Ureter (tissue), 1 donor: ENCODE data around the gene ACSF2. TPM values are rescaled to one million over a fixed set of nuclear protein-coding genes. Genes with fewer than 3 reads are reported as not detected.
A peak's percentile ranks its signal among the peaks of the same experiment; 100 is the strongest.
"Not testable (repeated sequence)": the region's sequence is repeated elsewhere in the genome, so short reads cannot be mapped to it uniquely, and the experiment has no call there.

ENCODE experiments used
- DNase-seq: peaks from one replicate; pipeline ENCODE4 v3.0.0-alpha.2; 2020; ENCODE audit warnings: low spot score
- total RNA-seq: library from RNA; stranded (reverse); gene quantifications from one replicate; pipeline ENCODE4 v1.2.4, GENCODE V29; 2023
- donor health status: DM: yes; HTN: yes; CAD: no.

ACSF2 gene
- total RNA-seq, 1 donor from 2014 or later, result 172 TPM

GRCh38 chr17:50412188-50412732 lies 13.8 kb upstream of the ACSF2 start:
- no peak for DNase-seq

- no peak for DNase-seq
These were observed 11.2 kb upstream of the ACSF2 start for GRCh38 chr17:50414808-50415207.

GRCh38 chr17:50419577-50419976 lies 6.4 kb upstream of the ACSF2 start:
- DNase-seq, result not testable (repeated sequence)

GRCh38 chr17:50420419-50421112 lies 5.5 kb upstream of the ACSF2 start:
- no peak for DNase-seq

- DNase-seq, result no peak
These were observed 4.5 kb upstream of the ACSF2 start for GRCh38 chr17:50421308-50422051.

- DNase-seq, result no peak
These were observed 3.3 kb upstream of the ACSF2 start for GRCh38 chr17:50422738-50423137.

GRCh38 chr17:50423553-50424159 lies 2.4 kb upstream of the ACSF2 start:
- DNase-seq, result peak; percentile 78

GRCh38 chr17:50424246-50424995 lies 1.6 kb upstream of the ACSF2 start:
- DNase-seq, result no peak

GRCh38 chr17:50424996-50425681 lies 879 bp upstream of the ACSF2 start:
- no peak for DNase-seq

GRCh38 chr17:50426472-50426782 lies 409 bp downstream of the ACSF2 start:
- DNase-seq, result no peak

- DNase-seq, result peak; percentile 52
These were observed 1.1 kb downstream of the ACSF2 start for GRCh38 chr17:50426814-50427787.

- DNase-seq, result not testable (repeated sequence)
These were observed 2.1 kb downstream of the ACSF2 start for GRCh38 chr17:50428126-50428525.

- DNase-seq, result peak; percentile 67
These were observed 2.9 kb downstream of the ACSF2 start for GRCh38 chr17:50428831-50429424.

GRCh38 chr17:50429793-50430192 lies 3.8 kb downstream of the ACSF2 start:
- DNase-seq, result no peak

- no peak for DNase-seq
These were observed 5.0 kb downstream of the ACSF2 start for GRCh38 chr17:50430821-50431618.

- DNase-seq, result no peak
These were observed 6.2 kb downstream of the ACSF2 start for GRCh38 chr17:50432125-50432762.

GRCh38 chr17:50437409-50437808 lies 11.4 kb downstream of the ACSF2 start:
- no peak for DNase-seq

GRCh38 chr17:50439008-50439407 lies 13.0 kb downstream of the ACSF2 start:
- DNase-seq, result no peak
